Peyer's patch (tissue), 4 donors: ENCODE results near the gene SH3RF3.

Source experiments
- CTCF ChIP-seq, 6 experiments: fragments of 450-650 bp in 4 of 6; fragments of 200-600 bp in 2 of 6; sonication (generic) in 1 of 6; IDR thresholded peaks; one replicate each; pipeline ENCODE4 v1.5.1; 2017 to 2019; ENCODE audit warnings: antibody characterized with exemption in 6 of 6, mild to moderate bottlenecking in 3 of 6, moderate library complexity in 1 of 6
- POLR2A ChIP-seq, 2 donors: fragments of 450-650 bp; IDR thresholded peaks; one replicate each; pipeline ENCODE4 v1.5.1; 2017; ENCODE audit warnings: antibody characterized with exemption in 2 of 2, mild to moderate bottlenecking in 2 of 2, moderate library complexity in 2 of 2

- TF ChIP-seq POLR2A (IDR thresholded peaks at IDR 0.05) (no peak), CTCF (IDR thresholded peaks at IDR 0.05) (no peak)
These were observed 143.5 kb downstream of the SH3RF3 start for GRCh38 chr2:109272461-109272860.
